Measurements from ENCODE around the gene APOD. TPM values are rescaled to one million over a fixed set of nuclear protein-coding genes. Genes with fewer than 3 reads are reported as not detected.

APOD gene
- total and polyA plus RNA-seq, 9 of the 15 experiments (the other 6 are each of a cell fraction or from before 2014, with no cell fraction given) = 0.18 to 0.50 (median 0.35) TPM; not detected in 1

GRCh38 chr3:195549931-195550519 lies 33.7 kb downstream of the APOD start (continued):
- 0 out of 2 replicates have a peak, but pooled peaks have one; percentile 13 for TF ChIP-seq MGA (IDR thresholded peaks at IDR 0.05)
- no peak for TF ChIP-seq TGIF2 (CRISPR knock-in tag; IDR thresholded peaks at IDR 0.05)
- TF ChIP-seq BCLAF1 (IDR thresholded peaks at IDR 0.05; ENCODE audit: borderline replicate concordance in 1 of 2, control insufficient read depth in 1 of 2, low read depth in 2 of 2, low read length in 1 of 2) = no peak
- no peak for TF ChIP-seq ETS1 (conservative IDR thresholded peaks at IDR 0.05; ENCODE audit: control insufficient read depth, low read depth, low read length)
- no peak for TF ChIP-seq ZBTB9 (CRISPR knock-in tag; IDR thresholded peaks at IDR 0.05)
